ENCODE data around the gene MAOA.

GRCh38 chrX:43661521-43662240 is 5.6 kb downstream of the MAOA start:
- TF ChIP-seq FOXK2 (IDR thresholded peaks at IDR 0.05) (no peak), ELF4 (IDR thresholded peaks at IDR 0.05) (no peak), PKNOX1 (IDR thresholded peaks at IDR 0.05) (no peak), LEF1 (IDR thresholded peaks at IDR 0.05; ENCODE audit: borderline replicate concordance) (no peak), SP1 (IDR thresholded peaks at IDR 0.05) (no peak), FOXA1 (IDR thresholded peaks at IDR 0.05) (no peak), SUZ12 (IDR thresholded peaks at IDR 0.05) (no peak), HDGF (IDR thresholded peaks at IDR 0.05; ENCODE audit: borderline replicate concordance) (no peak), CTBP1 (IDR thresholded peaks at IDR 0.05; ENCODE audit: borderline replicate concordance) (no peak), ZNF384 (IDR thresholded peaks at IDR 0.05) (no peak), ARNT (IDR thresholded peaks at IDR 0.05) (no peak), FOXM1 (IDR thresholded peaks at IDR 0.05; ENCODE audit: borderline replicate concordance) (no peak), BHLHE40 (IDR thresholded peaks at IDR 0.05; ENCODE audit: borderline replicate concordance) (no peak)

Measured in HEK293T (cell line).